ENCODE measurements around the gene ADAP1. TPM values are rescaled to one million over a fixed set of nuclear protein-coding genes. Genes with fewer than 3 reads are reported as not detected.
A peak's percentile ranks its signal among the peaks of the same experiment; 100 is the strongest.

The ADAP1 gene
- total and polyA plus RNA-seq, 2 of the 13 experiments (the other 11 are each of a cell fraction or from before 2014, with no cell fraction given) = 10.5 to 24.6 TPM

GRCh38 chr7:967361-968082, 13.0 kb upstream of the ADAP1 start (continued):
- TF ChIP-seq ZFX (CRISPR knock-in tag; IDR thresholded peaks at IDR 0.05; ENCODE audit: low read depth) (peak; percentile 32; the same call in 1 of the 2 replicates), ZNF180 (CRISPR knock-in tag; IDR thresholded peaks at IDR 0.05; ENCODE audit: borderline replicate concordance, low read depth) (no peak), ZFP1 (CRISPR knock-in tag; IDR thresholded peaks at IDR 0.05) (no peak), SETDB1 (CRISPR knock-in tag; IDR thresholded peaks at IDR 0.05; ENCODE audit: borderline replicate concordance) (no peak), AGO2 (optimal IDR thresholded peaks at IDR 0.05; ENCODE audit: low read depth, low read length) (peak; percentile 83), HES4 (CRISPR knock-in tag; IDR thresholded peaks at IDR 0.05; ENCODE audit: borderline replicate concordance) (no peak), RARA (CRISPR knock-in tag; IDR thresholded peaks at IDR 0.05) (no peak), ZC3H13 (CRISPR knock-in tag; IDR thresholded peaks at IDR 0.05) (peak; percentile 19; the same call in 1 of the 2 replicates), SALL2 (CRISPR knock-in tag; IDR thresholded peaks at IDR 0.05) (no peak), ZNF570 (CRISPR knock-in tag; IDR thresholded peaks at IDR 0.05; ENCODE audit: borderline replicate concordance) (no peak), RBFOX2 (IDR thresholded peaks at IDR 0.05; ENCODE audit: low read depth, low read length) (peak; percentile 39), MBD4 (IDR thresholded peaks at IDR 0.05; ENCODE audit: borderline replicate concordance, low read length) (no peak), POLR2G (IDR thresholded peaks at IDR 0.05; ENCODE audit: low read depth, low read length) (0 out of 2 replicates have a peak, but pooled peaks have one; percentile 11), ZNF816 (CRISPR knock-in tag; IDR thresholded peaks at IDR 0.05; ENCODE audit: borderline replicate concordance) (no peak), ZFP36L2 (CRISPR knock-in tag; IDR thresholded peaks at IDR 0.05) (no peak), RBM39 (IDR thresholded peaks at IDR 0.05; ENCODE audit: low read depth, low read length, poor library complexity, severe bottlenecking) (peak; percentile 7), ZBTB38 (CRISPR knock-in tag; IDR thresholded peaks at IDR 0.05) (peak; percentile 60)
- TF ChIP-seq, protein P1, sequence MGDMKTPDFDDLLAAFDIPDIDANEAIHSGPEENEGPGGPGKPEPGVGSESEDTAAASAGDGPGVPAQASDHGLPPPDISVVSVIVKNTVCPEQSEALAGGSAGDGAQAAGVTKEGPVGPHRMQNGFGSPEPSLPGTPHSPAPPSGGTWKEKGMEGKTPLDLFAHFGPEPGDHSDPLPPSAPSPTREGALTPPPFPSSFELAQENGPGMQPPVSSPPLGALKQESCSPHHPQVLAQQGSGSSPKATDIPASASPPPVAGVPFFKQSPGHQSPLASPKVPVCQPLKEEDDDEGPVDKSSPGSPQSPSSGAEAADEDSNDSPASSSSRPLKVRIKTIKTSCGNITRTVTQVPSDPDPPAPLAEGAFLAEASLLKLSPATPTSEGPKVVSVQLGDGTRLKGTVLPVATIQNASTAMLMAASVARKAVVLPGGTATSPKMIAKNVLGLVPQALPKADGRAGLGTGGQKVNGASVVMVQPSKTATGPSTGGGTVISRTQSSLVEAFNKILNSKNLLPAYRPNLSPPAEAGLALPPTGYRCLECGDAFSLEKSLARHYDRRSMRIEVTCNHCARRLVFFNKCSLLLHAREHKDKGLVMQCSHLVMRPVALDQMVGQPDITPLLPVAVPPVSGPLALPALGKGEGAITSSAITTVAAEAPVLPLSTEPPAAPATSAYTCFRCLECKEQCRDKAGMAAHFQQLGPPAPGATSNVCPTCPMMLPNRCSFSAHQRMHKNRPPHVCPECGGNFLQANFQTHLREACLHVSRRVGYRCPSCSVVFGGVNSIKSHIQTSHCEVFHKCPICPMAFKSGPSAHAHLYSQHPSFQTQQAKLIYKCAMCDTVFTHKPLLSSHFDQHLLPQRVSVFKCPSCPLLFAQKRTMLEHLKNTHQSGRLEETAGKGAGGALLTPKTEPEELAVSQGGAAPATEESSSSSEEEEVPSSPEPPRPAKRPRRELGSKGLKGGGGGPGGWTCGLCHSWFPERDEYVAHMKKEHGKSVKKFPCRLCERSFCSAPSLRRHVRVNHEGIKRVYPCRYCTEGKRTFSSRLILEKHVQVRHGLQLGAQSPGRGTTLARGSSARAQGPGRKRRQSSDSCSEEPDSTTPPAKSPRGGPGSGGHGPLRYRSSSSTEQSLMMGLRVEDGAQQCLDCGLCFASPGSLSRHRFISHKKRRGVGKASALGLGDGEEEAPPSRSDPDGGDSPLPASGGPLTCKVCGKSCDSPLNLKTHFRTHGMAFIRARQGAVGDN (CRISPR knock-in tag; IDR thresholded peaks at IDR 0.05) = peak; percentile 12; the same call in 1 of the 2 replicates
- TF ChIP-seq, protein P2, sequence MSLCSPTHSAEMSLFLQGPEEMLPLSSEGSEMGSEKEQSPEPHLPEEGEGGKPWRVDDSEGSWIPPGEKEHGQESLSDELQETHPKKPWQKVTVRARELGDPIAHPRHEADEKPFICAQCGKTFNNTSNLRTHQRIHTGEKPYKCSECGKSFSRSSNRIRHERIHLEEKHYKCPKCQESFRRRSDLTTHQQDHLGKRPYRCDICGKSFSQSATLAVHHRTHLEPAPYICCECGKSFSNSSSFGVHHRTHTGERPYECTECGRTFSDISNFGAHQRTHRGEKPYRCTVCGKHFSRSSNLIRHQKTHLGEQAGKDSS (CRISPR knock-in tag; IDR thresholded peaks at IDR 0.05; ENCODE audit: borderline replicate concordance, low read depth) = 0 out of 2 replicates have a peak, but pooled peaks have one; percentile 38
